ENCODE measurements around the gene RAB3C.
"Not testable (repeated sequence)": the region's sequence is repeated elsewhere in the genome, so short reads cannot be mapped to it uniquely, and the experiment has no call there.

RAB3C gene

GRCh38 chr5:58582803-58583491, at the start of gene RAB3C:
Gene RAB3C, plus strand, starts transcription at chr5:58583075. Its CDS starts 134 bp downstream, at chr5:58583209.
- peak; percentile 96 for DNase-seq

GRCh38 chr5:58541935-58542334, 40.9 kb upstream of the RAB3C start:
- DNase-seq: not testable (repeated sequence)

- DNase-seq: no peak
Measured at GRCh38 chr5:58542709-58543108, 40.2 kb upstream of the RAB3C start.

- no peak for DNase-seq
Measured at GRCh38 chr5:58543723-58544122, 39.2 kb upstream of the RAB3C start.

- no peak for DNase-seq
Measured at GRCh38 chr5:58544195-58544594, 38.7 kb upstream of the RAB3C start.

- DNase-seq: no peak
Measured at GRCh38 chr5:58544926-58545325, 37.9 kb upstream of the RAB3C start.

GRCh38 chr5:58545912-58546311, 37.0 kb upstream of the RAB3C start:
- no peak for DNase-seq

GRCh38 chr5:58548068-58548467, 34.8 kb upstream of the RAB3C start:
- peak; percentile 86 for DNase-seq

- no peak for DNase-seq
Measured at GRCh38 chr5:58551492-58551891, 31.4 kb upstream of the RAB3C start.

- DNase-seq: not testable (repeated sequence)
Measured at GRCh38 chr5:58557665-58558338, 25.1 kb upstream of the RAB3C start.

GRCh38 chr5:58563016-58563700, 19.7 kb upstream of the RAB3C start:
- not testable (repeated sequence) for DNase-seq

GRCh38 chr5:58564043-58564832, 18.6 kb upstream of the RAB3C start:
- DNase-seq: not testable (repeated sequence)

- DNase-seq: no peak
Measured at GRCh38 chr5:58565033-58565432, 17.8 kb upstream of the RAB3C start.

GRCh38 chr5:58571501-58571900, 11.4 kb upstream of the RAB3C start:
- DNase-seq: no peak

- DNase-seq: not testable (repeated sequence)
Measured at GRCh38 chr5:58572973-58573372, 9.9 kb upstream of the RAB3C start.

GRCh38 chr5:58579781-58580180, 3.1 kb upstream of the RAB3C start:
- no peak for DNase-seq

- peak; percentile 80 for DNase-seq
Measured at GRCh38 chr5:58582019-58582802, 664 bp upstream of the RAB3C start.

GRCh38 chr5:58595952-58596351, 13.1 kb downstream of the RAB3C start:
- no peak for DNase-seq

GRCh38 chr5:58598440-58598839, 15.6 kb downstream of the RAB3C start:
- no peak for DNase-seq

GRCh38 chr5:58599217-58599616, 16.3 kb downstream of the RAB3C start:
- no peak for DNase-seq

GRCh38 chr5:58600613-58601012, 17.7 kb downstream of the RAB3C start:
- not testable (repeated sequence) for DNase-seq

- DNase-seq: not testable (repeated sequence)
Measured at GRCh38 chr5:58602889-58603288, 20.0 kb downstream of the RAB3C start.

Data from NCI-H82 (cell line).